WI38 (cell line): ENCODE results near the gene AFAP1L2.

ENCODE experiments used
- H3K4me3 ChIP-seq: 2 replicates; pipeline ENCODE4 v1.5.1; 2011; ENCODE audit warnings: low read depth, mild to moderate bottlenecking, control low read depth, low read length
- TF ChIP-seq, protein P1 (sequence below): IDR thresholded peaks from 2 replicates; pipeline ENCODE4 v1.5.1; 2012; ENCODE audit warnings: low read depth, mild to moderate bottlenecking, control low read depth, low read length

AFAP1L2 gene

DNA sequence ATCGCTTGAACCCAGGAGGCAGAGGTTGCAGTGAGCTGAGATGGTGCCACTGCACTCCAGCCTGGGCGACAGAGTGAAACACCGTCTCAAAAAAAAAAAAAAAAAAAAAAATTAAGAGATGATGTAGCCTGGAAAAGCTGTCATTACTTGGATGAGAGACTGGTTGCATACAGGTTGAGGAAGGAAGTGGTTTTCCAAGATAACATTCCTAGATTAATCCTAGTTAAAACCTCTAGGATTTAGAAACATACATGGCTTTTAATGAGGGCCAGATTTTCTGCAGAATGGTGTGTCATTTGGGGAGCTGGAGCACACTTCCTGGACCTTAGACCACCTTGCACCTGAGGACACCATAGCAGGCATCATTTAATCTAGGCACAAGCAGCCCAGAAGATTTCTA, 147.5 kb downstream of the AFAP1L2 start:
- H3K4me3 ChIP-seq: no peak overlapping the region
- TF ChIP-seq, protein P1, sequence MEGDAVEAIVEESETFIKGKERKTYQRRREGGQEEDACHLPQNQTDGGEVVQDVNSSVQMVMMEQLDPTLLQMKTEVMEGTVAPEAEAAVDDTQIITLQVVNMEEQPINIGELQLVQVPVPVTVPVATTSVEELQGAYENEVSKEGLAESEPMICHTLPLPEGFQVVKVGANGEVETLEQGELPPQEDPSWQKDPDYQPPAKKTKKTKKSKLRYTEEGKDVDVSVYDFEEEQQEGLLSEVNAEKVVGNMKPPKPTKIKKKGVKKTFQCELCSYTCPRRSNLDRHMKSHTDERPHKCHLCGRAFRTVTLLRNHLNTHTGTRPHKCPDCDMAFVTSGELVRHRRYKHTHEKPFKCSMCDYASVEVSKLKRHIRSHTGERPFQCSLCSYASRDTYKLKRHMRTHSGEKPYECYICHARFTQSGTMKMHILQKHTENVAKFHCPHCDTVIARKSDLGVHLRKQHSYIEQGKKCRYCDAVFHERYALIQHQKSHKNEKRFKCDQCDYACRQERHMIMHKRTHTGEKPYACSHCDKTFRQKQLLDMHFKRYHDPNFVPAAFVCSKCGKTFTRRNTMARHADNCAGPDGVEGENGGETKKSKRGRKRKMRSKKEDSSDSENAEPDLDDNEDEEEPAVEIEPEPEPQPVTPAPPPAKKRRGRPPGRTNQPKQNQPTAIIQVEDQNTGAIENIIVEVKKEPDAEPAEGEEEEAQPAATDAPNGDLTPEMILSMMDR: no peak

DNA sequence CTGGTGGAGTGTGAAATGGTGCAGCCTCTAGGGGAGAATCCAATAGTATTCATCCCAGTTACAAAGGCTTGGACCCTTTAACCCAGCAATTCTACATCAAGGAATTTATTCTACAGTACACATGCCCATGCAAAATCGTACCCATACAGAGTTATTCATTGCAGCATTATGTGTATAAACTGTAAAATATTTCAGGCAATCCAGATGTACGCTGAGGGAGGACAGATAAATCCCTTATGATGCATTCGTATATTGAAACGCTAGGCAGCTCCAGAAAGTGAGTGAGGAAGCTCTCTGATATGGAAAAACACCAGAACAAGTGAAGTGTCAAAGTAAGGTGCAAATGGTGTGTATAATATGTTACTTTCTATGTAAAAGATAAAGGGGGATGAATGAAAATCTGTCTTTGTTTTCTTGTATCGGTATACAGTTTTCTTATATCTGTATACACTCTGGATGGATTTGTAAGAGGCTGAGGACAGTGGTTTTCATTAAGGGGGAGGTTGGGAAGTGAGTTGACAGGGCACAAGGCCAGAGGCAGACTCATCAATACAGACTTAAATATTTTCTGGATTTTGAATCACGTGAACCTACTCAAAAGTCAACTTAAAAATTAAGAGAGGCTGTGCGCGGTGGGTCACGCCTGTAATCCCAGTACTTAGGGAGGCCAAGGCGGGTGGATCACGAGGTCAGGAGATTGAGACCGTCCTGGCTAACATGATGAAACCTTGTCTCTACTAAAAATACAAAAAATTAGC, 148.1 kb downstream of the AFAP1L2 start:
- TF ChIP-seq, protein P1: no peak
- no peak overlapping the region for H3K4me3 ChIP-seq

DNA sequence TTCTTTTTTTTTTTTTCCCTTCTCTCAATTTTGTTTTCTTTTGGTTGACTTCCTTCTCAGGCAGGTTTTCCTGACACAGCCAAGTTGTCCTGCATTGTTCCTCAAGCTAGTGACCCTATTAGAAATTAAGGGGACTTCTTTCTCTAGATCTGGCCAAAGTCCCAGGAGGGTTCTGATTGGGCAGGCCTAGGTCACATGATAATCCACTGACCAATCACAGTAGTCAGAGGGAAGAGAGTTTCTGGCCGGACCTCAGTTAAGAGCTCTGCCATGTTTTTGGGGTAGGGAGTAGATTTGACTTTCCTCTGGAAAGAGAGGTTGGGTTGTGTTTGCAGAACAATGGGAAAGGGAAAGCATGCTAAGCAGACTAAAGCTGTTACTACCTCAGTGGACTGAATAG, 149.1 kb downstream of the AFAP1L2 start:
- TF ChIP-seq, protein P1: no peak
- no peak overlapping the region for H3K4me3 ChIP-seq

DNA sequence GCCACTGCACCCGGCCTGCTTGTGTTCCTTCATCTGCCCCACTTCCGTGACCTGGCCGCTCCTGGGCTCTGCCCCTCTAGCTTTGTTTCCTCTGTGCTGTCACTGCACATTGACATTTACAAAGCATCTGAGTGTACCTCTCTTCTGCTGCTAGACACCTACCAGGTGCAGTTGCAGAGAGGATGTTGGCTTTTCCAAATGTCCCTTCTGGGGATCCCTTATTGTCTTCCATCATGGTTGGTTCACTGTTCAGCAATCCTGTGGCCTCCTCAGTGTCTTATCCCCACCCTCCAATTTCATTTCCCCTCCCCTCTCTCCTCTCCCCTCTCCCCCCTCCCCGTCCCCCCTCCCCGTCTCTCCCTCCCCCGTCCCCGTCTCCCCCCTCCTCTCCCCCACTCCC, 151.4 kb downstream of the AFAP1L2 start:
- H3K4me3 ChIP-seq: no peak overlapping the region
- TF ChIP-seq, protein P1: no peak

DNA sequence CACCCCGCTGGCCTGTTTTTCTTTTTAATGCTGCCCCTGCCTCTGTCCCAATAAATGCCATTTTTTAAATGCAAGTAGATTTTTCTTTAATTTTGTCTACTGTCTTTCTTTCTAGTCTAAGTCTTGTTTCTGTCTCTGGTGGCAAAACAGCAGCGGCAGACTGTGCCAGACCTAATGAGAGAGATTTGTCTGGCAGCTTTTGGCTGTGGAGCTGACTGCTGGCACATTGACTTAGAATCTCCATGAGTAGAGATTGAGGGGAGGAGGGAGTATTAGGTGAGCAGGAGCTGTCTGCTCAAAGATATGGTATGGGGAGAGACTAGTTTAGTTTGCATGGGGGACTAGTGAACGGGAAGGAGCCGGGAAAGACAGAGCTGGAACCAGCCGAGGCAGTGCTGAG, 152.2 kb downstream of the AFAP1L2 start:
- TF ChIP-seq, protein P1: no peak
- no peak overlapping the region for H3K4me3 ChIP-seq

DNA sequence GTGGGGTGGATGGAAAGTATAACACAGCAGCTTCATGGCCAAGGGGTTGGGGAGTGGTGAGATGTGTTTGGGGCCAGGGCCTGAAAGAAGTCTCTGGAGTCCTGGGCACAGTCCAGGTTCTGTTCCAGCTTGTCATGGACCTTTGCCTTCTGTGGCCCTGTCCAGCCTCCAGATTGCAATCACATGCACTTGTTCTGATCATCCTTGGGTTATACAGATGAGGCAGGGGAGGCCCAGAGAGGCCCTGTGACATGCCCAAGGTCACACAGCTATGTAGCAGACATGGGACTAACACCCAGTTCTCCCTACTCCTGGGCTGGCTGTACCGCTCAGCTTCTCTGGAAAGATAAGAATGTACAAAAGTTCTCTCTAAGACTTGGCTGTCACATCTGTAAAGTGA, 153.6 kb downstream of the AFAP1L2 start:
- H3K4me3 ChIP-seq: no peak overlapping the region
- TF ChIP-seq, protein P1: no peak

DNA sequence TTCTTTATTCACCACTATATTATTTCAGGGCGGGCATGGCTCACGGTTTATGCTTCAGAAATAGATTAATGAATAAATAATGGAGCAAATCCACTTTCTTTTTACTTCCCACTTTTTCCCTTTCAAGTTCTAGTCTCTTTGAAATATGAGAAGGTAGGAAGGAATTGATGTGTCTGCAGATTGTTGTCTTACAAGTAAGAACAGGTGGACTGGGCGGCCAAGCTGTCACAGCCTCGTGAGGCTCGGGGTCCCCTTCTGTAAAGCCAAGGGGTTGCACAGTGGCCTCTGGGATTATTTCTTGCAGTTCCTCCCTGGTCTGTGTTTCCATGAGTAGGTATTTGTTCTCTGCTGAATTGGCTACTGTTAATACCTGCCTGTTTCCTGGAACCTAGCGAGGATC, 154.1 kb downstream of the AFAP1L2 start:
- no peak overlapping the region for H3K4me3 ChIP-seq
- TF ChIP-seq, protein P1: no peak
